Activated gamma-delta T cell (primary cell): ENCODE results near the gene ABCC1.
"Not testable (repeated sequence)": the region's sequence is repeated elsewhere in the genome, so short reads cannot be mapped to it uniquely, and the experiment has no call there.

Source experiments
- DNase-seq: peaks from one replicate; lab custom pipeline; 2025; lab: John Stamatoyannopoulos, UW

The ABCC1 gene

DNA sequence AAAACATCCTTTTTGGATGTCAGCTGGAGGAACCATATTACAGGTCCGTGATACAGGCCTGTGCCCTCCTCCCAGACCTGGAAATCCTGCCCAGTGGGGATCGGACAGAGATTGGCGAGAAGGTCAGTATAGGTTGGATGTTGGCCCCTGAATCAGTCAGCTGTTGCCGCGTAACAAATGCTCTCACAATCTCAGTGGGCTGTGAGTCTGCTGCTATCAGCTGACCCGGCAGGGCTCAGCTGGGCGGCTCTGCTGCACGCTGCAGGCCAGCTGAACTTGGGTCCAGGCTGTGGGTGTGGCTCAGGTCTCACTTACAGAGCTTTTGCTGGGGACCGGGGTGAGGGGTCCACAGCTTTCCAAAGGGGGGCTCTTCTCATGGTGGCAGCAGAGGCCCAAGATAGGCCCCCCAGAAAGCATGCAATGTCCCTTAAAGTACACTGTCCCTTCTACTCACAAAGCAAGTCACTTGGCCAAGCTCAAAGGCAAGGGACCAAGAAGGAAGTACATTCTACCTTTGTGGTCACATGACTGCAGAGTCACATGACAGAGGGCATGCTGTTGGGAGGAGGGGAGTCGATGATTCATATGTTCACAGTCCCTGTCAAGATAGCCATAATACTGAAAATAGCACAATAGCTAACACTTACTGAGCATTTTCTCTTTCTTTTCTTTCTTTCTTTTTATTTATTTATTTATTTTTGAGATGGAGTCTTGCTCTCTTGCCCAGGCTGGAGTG, 134.2 kb downstream of the ABCC1 start:
- DNase-seq: no peak

DNA sequence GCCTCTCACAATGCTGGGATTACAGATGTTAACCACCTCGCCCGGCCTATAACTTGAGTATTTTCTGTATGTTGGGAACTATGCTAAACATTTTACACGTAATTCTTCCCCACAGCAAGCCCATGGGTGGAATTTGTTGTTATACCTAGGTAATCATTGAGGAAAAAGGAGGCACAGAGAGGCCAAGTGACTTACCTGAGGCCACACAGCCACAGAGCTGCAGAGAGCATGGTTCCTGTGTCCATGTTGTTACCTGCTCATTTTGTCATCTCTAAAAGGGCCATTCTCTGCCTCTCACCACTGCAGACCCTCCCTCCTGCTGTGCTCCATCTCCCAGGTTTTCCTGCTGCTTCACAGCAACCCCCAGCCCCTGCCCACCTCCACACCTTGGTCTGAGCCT, 135.5 kb downstream of the ABCC1 start:
- DNase-seq: no peak

DNA sequence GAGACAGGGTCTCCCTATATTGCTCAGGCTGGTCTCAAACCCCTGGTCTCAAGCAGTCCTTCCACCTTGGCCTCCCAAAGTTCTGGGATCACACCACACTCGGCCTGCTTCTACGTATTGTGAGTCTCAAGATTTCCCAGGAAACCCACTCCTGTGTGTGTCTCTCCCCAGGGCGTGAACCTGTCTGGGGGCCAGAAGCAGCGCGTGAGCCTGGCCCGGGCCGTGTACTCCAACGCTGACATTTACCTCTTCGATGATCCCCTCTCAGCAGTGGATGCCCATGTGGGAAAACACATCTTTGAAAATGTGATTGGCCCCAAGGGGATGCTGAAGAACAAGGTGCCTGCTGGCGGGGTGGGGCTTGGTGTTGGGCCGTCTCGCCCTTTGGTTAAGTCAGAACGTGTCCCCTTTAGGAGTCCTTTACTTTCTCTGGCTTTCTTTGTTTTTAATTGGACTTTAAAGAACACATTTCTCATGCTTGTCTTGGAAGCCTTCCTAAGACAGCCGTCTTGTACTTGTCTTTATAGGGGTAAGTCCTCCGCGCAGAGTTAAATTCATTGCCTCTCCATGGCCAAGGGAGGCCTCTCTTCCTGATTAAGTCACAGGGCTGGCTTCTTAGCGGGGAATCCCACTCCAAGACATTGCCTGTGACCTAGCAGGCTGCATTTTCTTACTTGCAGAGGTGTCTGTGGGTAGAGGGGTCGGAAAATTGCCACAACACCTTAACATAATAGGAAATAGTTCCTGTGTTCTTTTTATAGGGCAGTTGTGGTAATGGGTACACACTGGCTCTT, 137.4 kb downstream of the ABCC1 start:
- DNase-seq: no peak

DNA sequence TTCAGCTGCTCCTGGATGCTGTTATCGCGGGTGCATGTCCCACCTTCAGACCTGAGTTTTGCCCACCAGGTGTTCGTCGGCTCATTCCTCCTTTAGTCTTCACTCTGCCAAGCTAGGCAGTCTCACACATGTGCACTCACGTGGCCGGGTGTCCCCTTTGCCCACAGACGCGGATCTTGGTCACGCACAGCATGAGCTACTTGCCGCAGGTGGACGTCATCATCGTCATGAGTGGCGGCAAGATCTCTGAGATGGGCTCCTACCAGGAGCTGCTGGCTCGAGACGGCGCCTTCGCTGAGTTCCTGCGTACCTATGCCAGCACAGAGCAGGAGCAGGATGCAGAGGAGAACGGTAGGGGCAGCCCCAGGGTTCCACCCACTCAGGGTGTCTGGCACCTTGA, 140.8 kb downstream of the ABCC1 start:
- no peak for DNase-seq

DNA sequence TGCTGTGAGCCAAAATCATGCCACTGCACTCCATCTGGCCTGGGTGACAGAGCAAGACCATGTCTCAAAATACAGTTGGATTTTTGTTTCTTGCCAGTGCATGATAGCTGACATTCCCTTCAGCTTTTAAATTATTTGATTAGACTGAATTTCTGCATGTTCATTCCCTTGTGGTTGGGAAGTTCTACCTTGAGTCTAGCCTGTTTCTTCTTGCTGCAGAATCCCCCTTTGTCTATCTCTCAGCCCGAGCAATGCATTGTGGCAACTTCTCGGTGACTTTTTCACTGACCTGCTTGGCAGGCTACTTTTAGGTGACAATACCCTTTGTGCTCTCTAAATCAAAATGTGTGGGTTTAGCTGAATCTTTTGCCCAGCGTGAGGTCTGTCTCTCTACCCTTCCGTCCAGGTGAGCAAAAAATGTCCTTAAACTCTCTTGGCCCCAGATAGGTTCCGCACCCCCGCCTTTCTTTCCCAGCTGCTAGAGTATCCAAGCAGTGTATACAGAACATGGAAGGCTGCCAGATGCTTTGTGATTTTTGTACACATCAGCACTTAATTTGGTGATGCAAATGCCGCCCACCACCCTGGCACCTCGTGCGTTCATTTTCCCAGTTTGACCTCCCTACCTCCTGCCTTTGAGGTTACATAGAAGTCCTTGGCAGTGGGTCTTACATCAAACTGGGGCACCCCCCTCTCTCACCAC, 143.7 kb downstream of the ABCC1 start:
- no peak for DNase-seq

DNA sequence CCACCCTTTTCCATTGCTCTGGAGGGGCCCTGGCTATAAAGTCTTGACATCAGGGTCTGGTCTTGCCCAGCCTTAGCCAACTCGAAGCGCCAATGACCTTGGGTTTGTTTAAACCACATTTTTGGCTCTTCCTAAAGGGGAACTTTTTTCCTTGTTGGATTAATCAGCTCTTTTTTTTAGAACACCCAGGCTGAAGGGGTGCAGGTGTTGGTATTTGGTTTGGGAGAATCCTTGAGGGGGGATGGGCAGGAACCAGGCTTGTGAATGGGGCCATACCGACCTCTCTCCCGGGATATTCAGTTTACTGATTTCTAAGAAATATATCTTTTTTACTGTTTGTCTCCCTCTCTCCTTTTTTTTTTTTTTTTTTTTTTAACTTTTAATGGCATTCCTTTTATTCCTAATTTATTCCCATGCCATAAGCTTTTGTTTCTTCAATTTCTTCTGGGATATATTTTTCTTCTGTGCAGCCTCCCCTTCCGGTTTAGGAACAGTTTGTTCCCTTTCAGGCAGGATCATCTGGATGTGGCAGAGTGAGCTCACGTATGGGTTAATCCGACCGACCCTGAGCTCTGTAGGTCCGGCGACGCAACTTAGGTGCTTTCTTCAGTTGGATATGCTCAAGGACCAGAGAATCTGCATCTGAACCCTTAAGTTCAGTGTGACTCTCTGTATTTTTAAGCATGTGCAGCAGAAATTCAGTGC, 144.4 kb downstream of the ABCC1 start:
- no peak for DNase-seq

DNA sequence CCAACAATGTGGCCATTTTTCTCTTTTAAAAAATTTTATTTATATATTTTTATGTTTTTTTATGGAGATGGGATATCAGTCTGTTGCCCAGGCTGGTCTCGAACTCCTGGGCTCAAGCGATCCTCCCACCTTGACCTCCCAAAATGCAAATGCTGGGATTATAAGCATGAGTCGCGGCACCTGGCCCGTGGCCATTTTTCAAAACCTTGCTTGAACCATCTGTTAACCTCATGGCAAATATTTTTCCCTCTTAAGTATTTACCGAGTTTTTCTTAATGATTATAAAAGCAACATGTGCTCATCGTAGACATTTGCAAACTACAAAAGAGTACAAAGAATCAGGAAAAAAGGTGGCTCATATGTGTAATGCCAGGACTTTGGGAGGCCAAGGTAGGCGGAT, 146.2 kb downstream of the ABCC1 start:
- no peak for DNase-seq

DNA sequence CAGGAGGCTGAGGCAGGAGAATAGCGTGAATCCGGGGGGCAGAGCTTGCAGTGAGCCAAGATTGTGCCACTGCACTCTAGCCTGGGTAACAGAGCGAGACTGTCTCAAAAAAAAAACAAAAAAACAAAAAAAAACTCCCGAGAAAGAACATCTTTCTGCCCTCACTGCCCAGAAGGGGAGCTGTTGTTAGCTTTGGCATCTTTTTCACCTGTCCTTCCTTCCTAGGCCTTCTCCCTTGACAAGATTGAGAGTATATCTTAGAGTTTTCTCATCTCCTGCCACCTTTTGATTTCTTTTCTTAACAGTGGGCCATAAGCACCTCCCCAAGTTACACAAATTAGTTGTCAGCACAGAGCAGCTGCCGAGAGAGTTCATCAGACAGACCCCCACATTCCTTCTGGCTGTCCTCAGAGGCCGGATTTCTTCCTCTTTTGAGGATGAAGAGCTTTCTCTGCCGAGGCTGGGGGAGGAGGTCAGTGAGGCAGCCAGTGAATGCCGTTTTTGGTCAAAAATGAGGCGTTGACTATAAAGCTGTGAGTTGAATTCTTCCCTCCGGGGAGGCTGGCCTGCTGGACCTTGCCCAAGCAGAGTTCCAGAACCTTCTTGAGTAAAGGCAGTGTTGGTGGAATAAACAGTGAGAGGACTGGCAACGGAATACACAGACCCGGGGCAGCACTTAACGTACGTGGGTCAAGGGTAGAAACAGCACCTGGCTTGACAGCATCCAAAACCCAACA, 146.9 kb downstream of the ABCC1 start:
- DNase-seq: no peak

DNA sequence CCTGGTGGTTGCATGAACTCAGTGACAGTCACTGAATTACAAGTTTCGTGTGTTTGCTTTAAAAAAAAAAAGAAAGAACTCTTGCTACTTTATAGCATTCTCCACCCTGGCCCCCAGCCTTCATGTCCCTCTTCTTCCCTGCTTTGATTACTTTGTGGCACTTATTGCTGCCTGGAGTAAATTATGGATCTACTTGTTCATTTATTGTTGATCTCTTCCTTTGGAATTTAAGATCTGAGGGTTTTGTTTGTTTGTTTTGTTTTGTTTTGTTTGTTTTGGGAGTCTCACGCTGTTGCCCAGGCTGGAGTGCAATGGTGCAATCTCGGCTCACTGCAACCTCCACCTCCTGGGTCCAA, 147.4 kb downstream of the ABCC1 start:
- no peak for DNase-seq

DNA sequence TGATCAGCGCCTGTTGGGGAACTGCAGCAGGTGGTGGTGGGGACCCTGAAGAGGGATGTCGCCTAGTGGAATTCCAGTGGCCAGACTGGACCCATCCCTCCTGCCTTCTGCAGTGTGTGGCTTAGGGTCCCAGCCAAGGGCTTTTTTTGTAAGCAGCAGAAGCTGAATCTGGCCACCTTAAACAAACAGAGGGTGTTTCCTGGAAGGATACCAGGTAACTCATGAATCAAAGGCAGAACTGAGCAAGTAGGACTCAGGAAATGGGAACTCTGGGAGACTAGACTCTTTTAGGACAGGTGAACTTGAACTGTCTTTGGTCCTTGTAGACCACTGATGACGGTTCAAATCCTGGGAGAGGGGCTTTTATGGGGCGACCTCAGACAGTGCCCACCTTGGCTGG, 149.9 kb downstream of the ABCC1 start:
- DNase-seq: no peak

DNA sequence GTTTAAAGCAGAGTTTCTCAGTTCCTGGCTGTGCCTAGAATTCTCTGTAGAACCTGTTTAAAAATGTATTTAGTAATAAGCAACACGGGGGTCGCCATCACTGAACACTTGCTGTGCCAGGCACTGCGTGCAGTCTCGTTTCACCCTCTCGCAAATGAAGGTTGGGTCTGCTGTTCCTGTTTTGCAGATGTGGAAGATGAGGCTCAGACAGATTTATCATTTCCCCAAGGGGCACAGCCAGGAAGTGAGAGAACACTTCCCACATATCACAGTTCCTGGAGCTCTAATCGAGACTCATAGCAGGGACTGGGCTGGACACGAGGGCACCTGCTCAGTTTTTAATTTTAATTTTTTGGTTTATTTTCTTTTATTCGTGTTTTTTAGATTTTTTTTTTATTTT, 151.2 kb downstream of the ABCC1 start:
- no peak for DNase-seq

DNA sequence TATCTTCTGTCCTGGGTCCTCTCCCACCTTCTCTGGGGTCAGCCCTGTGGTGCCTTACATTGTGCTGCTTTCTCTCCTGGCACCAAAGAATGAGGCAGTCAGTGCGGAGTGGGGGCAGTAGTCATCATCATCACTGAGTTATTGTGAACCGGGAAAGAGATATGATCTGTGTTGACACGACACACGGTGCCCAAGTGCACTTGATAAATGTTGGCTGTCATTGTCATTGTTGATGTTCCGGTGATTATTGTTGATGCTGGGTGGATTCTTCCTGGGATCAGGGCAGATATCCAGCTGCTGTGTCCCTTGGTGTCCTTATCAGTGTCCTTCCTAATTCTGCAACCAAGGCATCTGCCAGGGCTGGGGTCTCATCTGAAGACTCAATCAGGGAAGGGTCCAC, 152.2 kb downstream of the ABCC1 start:
- no peak for DNase-seq

DNA sequence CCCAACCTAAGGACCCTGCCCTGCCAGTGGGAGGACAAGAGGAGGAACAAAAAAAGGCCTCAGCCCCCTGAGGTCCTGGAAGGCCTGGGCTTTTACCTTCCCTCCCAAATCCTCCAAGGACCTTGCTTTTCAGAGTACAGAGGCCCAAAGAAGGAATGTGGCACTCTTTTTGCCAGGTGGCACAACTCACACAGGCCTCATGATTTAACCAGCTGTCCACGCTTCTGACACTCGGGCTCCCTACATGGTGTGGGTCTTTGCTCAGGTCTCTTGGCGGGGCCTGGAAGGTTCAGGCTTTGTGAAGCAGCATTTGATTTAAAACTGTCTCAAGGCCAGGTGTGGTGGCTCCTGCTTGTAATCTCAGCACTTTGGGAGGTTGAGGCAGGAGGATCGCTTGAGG, 153.3 kb downstream of the ABCC1 start:
- no peak for DNase-seq

DNA sequence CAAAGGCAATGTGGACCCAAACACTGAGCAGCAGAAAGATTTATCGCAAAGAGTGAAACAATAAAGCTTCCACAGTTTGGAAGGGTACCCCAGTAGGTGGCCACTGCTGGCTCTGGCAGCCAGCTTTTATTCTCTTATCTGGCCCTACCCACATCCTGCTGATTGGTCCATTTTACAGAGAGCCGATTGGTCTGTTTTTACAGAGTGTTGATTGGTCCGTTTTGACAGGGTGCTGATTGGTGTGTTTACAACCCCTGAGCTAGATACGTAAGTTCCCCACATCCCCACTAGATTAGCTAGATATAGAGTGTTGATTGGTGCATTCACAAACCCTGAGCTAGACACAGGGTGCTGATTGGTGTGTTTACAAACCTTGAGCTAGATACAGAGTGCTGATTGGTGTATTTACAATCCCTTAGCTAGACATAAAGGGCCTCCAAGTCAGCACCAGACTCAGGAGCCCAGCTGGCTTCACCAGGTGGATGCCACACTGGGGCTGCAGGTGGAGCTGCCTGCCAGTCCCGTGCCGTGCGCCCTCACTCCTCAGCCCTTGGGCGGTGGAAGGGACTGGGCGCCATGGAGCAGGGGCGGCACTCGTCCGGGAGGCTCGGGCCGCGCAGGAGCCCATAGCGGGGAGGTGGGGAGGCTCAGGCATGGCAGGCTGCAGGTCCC, 154.9 kb downstream of the ABCC1 start:
- DNase-seq: not testable (repeated sequence)

DNA sequence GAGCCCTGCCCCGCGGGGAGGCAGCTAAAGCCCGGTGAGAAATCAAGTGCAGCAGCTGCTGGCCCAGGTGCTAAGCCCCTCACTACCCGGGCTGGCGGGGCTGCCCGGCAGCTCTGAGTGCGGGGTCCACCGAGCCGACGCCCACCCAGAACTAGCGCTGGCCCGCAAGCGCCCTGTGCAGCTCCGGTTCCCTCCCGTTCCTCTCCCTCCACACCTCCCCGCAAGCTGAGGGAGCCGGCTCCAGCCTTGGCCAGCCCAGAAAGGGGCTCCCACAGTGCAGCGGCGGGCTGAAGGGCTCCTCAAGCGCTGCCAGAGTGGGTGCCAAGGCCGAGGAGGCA, 155.4 kb downstream of the ABCC1 start:
- not testable (repeated sequence) for DNase-seq

DNA sequence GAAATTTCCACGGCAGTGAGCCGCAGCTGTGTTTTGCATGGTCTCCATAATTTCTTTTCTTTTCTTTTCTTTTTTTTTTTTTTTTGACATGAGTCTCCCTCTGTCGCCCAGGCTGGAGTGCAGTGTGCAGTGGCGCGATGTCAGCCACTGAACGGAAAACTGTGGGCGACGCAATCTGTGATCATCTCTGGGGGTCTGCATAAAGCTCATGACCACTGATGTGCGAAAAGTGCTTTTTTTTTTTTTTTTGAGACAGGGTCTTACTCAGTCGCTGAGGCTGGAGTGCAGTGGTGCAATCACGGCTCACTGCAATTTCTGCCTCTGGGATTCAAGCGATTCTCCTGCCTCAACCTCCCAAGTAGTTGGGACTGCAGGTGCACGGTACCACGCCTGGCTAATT, 156.2 kb downstream of the ABCC1 start:
- DNase-seq: no peak

DNA sequence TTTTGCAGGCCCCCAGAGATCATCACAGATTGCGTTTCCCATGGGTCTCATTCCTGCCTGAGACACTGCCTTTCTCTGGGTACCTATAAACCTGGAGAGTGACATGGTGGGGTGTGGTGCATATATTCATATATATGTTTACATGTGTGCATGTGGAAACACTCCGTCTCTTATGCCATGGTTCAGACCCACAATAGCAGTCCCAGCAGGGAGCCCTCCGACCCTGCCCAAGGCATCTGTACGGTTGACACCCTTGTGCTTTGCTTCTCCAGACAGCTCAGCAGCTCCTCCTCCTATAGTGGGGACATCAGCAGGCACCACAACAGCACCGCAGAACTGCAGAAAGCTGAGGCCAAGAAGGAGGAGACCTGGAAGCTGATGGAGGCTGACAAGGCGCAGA, 157.1 kb downstream of the ABCC1 start:
- DNase-seq: no peak

DNA sequence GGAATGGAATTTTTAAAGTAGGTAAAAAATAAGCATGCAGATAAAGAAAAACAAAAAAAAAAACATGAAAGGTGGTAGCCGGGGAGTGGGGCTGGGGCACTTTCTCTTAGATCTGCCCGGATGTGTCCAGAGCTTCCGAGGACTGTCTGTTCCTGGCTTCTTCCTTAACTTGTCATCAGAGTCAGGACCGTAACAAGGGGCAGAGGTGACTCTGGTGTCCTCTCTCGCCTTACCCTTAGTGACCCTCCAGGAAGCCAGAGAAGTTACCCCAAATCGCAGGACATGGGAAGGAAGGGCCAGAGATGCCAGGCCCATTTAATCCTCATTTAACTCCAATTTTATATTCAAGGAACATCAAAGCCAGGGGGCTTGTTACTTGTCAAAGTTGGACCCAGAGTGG, 158.4 kb downstream of the ABCC1 start:
- DNase-seq: no peak

DNA sequence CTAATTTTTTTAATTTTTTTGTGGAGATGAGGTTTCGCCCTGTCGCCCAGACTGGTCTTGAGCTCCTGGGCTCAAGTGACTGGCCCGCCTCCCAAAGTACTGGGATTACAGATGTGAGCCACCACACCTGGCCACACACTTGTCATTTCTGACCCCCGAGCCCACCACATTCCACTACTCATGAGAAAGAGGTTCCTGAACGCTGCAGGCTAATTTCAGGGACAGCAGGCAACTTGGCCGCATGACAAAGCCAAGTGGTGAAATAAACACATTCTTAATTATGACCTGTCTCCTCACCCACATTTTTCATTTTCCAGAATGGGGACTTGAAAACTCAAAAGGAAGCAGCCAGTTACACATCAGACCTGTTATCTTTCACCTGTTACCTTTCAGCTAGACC, 159.3 kb downstream of the ABCC1 start:
- no peak for DNase-seq

DNA sequence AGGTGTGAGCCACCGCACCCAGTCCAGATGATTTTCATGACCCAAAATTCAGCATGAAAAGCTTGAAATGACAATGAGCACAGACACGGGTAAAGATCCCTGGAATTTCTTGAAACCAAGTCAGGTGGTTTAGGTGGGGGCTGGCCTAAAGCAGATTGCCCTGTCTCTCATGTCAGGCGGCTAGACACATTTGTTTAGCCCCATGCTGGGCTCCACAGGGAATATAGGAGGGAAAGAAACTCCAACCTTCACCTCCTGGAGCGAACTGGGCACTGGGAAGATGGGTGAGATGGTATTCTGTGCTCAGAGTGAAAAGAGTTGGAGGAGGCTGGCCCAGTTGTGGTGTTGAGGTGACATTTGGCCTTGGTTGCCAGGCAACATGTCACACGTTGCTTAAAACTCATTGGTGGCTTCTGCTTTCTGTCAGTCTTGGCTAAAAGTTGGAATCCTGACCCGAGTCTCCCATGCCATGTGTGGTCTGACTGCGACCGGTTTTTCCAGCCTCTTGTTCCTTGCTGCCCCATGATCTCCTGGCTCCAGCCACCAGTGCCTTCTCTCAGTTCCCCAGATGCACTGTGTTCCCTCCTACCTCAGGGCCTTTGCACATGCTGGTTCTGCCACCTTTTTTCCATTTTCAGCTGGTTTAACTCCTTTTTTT, 160.2 kb downstream of the ABCC1 start:
- DNase-seq: no peak

DNA sequence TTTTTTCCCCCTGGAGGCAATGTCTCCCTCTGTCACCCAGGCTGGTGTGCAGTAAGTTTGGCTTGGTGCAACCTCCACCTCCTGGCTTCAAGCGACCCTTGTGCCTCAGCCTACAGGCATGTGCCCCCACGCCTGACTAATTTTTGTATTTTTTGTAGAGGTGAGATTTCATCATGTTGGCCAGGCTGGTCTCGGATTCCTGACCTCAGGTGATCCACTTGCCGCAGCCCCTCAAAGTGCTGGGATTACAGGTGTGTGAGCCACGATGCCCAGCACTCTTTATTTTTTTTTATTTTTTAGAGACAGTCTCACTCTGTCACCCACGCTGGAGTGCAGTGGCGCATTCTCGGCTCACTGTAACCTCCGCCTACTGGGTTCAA, 160.7 kb downstream of the ABCC1 start:
- no peak for DNase-seq
